ENCODE data around the gene DENND1A.

Gene DENND1A

DNA sequence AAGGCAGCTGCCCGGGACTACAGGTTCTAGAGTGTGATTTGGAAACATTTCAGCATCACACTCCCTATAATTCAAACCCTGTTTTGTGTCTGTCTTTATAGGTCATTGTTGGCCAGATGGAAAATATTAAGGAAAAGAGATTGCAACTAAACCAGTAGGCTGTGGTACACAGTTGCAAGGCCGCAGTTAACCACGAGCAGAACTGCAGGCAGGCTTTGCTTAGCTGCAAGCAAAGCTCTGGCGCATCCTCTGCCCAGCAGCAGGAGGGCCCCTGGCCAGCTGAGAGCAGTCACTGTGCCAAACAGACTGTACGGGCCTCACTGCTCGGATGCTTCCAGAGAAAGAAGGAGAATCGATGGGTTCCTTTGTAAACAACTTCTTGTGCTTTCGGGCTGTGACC lies 204.5 kb downstream of the DENND1A start:
- DNase-seq (ENCODE audit: low spot score), result peak; percentile 43

- peak; percentile 58 for DNase-seq (ENCODE audit: low spot score)
Measured at GRCh38 chr9:123724211-123724796, 205.6 kb downstream of the DENND1A start.

- DNase-seq (ENCODE audit: low spot score), result no peak
Measured at GRCh38 chr9:123723135-123723875, 206.6 kb downstream of the DENND1A start.

- DNase-seq (ENCODE audit: low spot score), result no peak
Measured at GRCh38 chr9:123722378-123722777, 207.5 kb downstream of the DENND1A start.

DNA sequence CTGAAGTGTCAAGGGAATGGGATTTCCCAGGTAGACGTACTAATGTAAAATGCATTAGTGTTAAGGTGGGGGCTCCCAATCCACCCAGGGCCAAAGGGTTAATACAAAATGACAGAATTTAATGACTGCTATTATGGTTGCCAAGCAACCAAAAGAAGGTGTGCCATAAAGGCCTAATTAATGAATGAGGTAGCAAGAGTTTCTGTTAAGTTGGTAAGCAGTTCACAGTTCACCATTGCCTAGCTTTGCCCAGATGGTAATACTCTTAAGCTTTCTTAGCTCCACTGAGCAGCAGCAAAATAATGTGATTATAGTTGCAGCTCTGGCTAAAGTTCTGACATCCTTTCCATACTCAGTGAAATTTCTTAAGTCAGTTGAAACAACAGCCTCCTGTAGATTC lies 211.7 kb downstream of the DENND1A start:
- DNase-seq (ENCODE audit: low spot score), result no peak

GRCh38 chr9:123717581-123718175 lies 212.2 kb downstream of the DENND1A start:
- DNase-seq (ENCODE audit: low spot score), result no peak

- DNase-seq (ENCODE audit: low spot score), result no peak
Measured at GRCh38 chr9:123716339-123716945, 213.5 kb downstream of the DENND1A start.

DNA sequence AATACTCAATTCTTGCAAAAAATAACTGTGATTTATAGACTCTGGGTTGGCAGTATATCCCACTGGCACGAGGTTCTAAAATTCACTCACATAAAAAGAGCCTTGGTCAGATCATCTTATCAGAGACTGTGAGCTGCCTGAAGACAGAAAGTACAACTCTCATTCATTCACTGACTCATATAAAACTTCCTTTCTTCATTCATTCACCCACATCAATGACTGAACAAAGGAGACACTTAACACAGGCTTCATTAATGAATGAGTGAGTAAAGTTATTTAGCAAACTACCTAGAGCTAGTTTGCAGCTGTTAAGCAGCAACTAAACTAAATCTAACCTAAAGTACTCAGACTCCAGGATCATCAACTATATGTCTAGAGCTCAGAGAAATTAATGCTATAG lies 214.7 kb downstream of the DENND1A start:
- no peak for DNase-seq (ENCODE audit: low spot score)

DNA sequence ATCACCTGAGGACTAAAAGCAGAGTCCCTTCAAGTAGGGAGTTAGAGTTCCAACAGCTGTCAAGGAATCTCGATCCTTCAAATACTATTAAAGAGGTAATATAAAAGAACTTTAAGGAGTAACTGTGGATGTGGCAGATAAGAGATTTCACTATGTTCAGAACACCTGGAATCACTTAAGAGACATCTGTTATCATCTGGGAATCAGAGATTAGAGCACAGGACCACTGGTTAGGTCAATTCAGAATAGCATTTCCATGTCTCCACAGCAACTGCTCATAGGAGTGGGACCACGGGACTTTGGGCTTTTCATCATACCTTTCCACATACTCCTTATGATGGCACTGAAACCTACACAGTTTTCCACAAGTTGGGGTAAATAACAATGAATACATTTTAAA lies 216.6 kb downstream of the DENND1A start:
- no peak for DNase-seq (ENCODE audit: low spot score)

DNA sequence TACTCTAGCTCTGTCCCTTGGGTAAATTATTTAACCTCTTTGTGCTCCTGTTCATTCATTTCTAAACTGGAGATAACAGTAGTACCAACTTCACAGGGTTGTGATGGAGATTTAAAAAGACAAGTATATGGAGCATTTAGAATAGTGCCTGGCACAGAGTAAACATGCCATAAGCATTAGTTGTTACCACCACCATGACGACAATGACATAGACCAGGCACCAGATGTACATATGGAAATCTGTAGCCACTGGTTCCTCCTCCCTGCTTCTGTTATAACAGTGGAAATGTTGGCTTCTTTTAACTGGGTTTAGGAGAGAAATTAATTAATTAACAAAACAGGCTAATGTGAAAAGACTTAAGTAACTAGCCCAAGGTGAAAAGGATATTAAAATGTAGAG lies 217.5 kb downstream of the DENND1A start:
- DNase-seq (ENCODE audit: low spot score), result no peak

- DNase-seq (ENCODE audit: low spot score), result peak; percentile 53
Measured at GRCh38 chr9:123710299-123710698, 219.6 kb downstream of the DENND1A start.

DNA sequence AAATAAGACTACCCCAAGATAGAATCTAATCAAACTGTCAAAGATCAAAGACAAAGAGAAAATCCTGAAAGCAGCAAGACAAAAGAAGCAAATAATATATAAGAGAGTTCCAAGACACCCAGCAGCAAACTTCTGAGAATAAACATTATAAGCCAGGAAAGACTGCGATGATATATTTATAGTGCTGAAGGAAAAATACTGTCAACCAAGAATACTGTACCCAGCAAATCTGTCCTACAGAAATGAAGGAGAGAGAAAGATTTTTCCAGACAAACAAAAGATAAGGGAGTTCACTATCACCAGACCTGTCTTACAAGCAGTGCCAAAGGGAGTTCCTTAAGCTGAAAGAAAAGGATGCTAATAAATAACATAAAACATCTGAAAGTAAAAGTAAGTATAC lies 227.4 kb downstream of the DENND1A start:
- DNase-seq (ENCODE audit: low spot score), result no peak

DNA sequence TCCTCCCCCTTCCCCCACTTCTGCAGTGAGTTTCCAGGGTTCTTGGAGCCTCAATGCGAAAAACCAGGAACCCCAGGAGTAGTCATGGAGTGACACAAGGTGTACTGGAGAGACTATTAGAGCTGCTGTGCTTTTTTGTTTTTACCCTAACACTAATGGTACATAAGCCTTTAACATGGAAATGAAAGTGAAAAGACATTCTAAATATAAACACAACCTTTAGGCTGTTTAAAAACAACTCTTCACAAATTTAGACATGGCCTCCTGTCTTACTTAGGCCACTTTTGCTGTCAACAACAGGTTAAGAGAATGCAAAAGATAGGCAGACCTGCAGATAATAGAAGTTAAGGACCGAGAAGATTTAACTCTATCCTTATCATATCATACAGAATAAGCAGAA lies 232.2 kb downstream of the DENND1A start:
- DNase-seq (ENCODE audit: low spot score), result no peak

GRCh38 chr9:123696476-123696875 lies 233.4 kb downstream of the DENND1A start:
- peak; percentile 41 for DNase-seq (ENCODE audit: low spot score)

DNA sequence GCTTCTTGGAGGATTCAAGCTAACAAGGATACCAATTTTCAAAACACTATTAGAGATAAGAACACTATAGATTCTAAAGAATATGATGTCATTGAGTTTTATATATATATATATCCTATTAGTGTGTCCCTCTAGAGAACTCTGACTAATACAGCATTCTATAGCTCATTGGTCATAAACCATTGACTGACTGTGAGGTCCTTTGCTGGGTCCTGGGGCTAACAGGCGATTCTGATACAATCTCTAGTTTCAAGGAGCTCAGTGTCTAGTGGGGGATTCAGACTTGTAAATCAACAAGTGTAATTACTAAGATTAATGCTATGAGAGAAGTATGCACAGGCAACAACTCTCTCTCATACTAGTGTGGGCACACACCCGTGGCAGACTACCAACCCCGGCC lies 234.5 kb downstream of the DENND1A start:
- DNase-seq (ENCODE audit: low spot score), result no peak

DNA sequence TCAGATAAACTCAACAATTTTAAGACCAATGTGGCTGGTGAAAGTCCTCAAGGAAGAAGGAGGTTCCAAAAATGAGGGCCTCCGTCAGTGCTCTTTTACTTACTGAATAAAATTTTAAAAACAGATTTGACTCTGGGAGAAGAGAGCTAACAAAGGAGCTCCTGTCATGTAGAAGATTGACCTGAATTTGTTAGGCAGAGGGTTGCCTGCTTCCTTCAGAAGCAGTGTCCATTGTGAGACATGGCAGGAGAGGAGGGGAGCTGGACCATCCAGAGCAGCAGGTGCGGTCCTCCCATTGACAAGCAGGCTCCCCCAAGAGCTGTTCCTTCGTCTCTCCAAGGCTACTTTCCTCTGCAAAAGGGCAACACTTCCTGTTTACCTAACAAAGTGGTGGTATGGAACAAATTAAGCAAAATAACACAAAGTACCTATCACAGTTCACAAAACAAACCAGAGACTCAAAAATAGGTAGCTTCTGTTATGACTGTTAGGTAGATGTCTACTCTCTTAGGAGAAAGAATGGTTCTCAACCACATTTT lies 238.1 kb downstream of the DENND1A start:
- DNase-seq (ENCODE audit: low spot score), result no peak

DNA sequence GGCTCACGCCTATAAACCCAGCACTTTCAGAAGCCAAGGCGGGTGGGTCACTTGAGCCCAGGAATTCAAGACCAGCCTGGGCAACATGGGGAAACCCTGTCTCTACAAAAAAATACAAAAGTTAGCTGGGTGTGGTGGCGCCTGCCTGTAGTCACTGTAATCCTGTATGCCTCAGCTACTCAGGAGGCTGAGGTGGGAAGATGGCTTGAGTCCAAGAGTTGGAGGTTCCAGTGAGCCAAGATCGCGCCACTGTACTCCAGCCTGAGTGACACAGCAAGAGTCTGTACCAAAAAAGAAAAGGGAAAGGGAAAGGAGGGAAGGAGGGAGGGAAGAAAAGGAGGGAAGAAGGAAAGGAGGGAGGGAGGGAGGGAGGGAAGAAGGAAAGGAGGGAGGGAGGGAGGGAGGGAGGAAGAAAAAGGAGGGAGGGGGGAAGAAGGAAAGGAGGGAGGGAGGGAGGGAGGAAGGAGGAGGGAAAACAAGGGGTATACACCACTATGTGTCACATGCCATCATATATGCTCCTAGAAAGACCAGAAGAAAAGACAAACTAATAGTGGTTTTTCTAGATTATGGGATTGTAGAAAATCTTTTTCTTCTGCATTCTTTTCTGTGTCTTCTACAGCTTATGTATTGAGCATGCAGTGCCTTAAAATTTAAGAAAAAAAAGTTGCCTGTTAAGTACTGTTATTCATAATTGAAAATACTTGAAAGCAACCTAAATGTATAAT lies 240.1 kb downstream of the DENND1A start:
- DNase-seq (ENCODE audit: low spot score), result no peak

DNA sequence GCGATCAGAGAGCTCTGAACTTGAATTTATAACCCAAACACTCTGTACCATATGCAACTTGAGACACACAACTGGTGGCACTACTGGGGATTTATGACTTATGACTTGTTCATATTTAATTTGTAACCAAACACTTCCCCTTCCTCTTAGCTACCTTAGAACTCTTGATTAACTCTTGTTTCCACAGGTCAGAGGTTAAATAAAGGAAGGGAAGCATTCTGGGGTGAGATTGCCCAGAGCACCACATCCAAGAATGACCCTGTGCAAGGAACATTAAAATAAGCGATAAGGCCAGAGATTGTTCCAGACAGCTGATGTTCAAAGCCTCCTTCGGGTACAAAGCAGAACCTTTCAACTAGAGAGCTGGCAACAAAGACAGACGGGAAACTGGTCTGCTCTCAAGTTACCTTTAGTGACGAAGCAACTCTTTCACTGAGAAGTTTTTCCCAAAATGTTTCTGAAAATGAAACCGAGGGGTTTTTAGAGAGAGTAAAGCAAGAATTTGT lies 242.6 kb downstream of the DENND1A start:
- no peak for DNase-seq (ENCODE audit: low spot score)

DNA sequence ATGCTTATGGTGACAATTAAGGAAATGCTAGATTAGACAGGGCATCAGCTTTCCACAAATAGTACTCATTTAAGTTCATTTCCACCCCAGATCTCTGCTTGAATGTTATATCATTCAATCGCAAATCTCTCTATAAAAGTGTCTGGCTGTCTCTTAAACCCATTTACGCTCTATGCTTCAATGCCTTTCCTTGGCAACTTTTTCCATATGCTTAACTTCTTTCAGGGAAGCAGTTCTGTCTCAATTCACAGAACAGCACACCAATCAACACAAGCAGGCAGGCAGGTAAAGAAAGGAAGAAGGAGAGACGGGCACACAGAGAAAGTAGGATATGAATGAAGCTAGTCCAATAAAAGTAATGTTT lies 243.1 kb downstream of the DENND1A start:
- DNase-seq (ENCODE audit: low spot score), result no peak

- no peak for DNase-seq (ENCODE audit: low spot score)
Measured at GRCh38 chr9:123686131-123686828, 243.6 kb downstream of the DENND1A start.

DNA sequence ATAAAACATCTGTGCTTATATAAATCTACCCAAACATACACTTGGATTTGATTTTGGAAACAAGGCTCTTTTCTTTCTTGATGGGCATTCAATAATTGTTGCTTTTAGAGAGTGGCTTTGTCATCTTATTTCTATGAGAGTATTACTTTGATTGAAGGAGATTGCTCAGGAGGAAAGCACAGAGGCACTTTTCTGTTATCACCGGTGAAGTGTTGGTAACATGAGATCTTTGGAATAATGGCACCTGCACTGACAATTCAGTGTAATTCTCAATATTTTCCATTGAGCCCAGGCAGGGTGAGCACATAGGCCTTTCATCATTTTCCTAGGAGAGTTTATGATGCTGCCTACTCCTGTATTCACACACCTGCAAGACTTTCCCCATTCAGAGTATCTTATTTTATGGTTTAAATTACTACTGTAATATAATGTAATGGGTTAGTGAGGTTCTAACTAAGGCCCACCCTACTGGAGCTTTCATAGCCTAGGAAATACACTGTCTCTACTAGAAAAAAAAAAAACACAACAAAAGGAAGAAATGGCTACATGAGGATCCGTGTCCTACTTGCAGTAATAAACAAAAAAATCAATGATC lies 244.3 kb downstream of the DENND1A start:
- no peak for DNase-seq (ENCODE audit: low spot score)
